ENCODE results near the gene HYAL3. TPM values are rescaled to one million over a fixed set of nuclear protein-coding genes. Genes with fewer than 3 reads are reported as not detected.

Gene HYAL3
- total RNA-seq, 1 experiment from 2014 or later: 10.3 TPM

- CTCF ChIA-PET: interaction anchor here (1.6 to 2.0 kb wide), 2 partner anchors 10 to 215 kb away, joined by 4 to 14 read pairs; no protein-coding TSS in a partner anchor
- Histone ChIP-seq H3K4me1 (ENCODE audit: control insufficient read depth in 1 of 2, insufficient read depth in 2 of 2, low read length in 2 of 2) (peaks cover 19 to 38% of the 10 kb centered on the region in 2 experiments), H3K9ac (ENCODE audit: low read length) (peak overlapping the region; percentile 86), H3K4me2 (ENCODE audit: low read length) (peak overlapping the region; percentile 88), H3K9me3 (ENCODE audit: control insufficient read depth in 1 of 2, insufficient read depth in 1 of 2, low read depth in 1 of 2, low read length in 2 of 2) (no peaks in the 10 kb centered on the region), H3K79me2 (ENCODE audit: insufficient read depth, low read length) (peaks cover 44% of the 10 kb centered on the region), H3K36me3 (ENCODE audit: control insufficient read depth in 1 of 2, insufficient read depth in 2 of 2, low read length in 2 of 2) (peaks cover 33 to 36% of the 10 kb centered on the region in 2 experiments; a peak in 3 of 4 replicates), H4K20me1 (ENCODE audit: insufficient read depth) (no peaks in the 10 kb centered on the region), H3K27me3 (ENCODE audit: insufficient read depth, low read length) (no peaks in the 10 kb centered on the region), H3K27ac (ENCODE audit: low read depth, low read length) (peak overlapping the region; percentile 61), H3K9me2 (ENCODE audit: insufficient read depth) (no peaks in the 10 kb centered on the region), H3K4me3 (replicated peaks in 1 of 2; ENCODE audit: low read depth in 1 of 2, low read length in 2 of 2) (peak overlapping the region; percentile 87 to 98), H2AFZ (ENCODE audit: low read depth, low read length, poor library complexity, severe bottlenecking) (no peak overlapping the region)
- RAD21 ChIA-PET (ENCODE audit: low non-redundant PET in 1 of 2, low total read pairs in 2 of 2, uncharacterized antibody in 2 of 2, unreplicated experiment in 2 of 2): no interaction called here
- no peak for DNase-seq (ENCODE audit: low read depth, low spot score)
- TF ChIP-seq SP1 (IDR thresholded peaks at IDR 0.05; ENCODE audit: low read depth): no peak
- TF ChIP-seq FOSL1 (IDR thresholded peaks at IDR 0.05; ENCODE audit: low read depth): no peak
- no peak for TF ChIP-seq CEBPB (IDR thresholded peaks at IDR 0.05; ENCODE audit: low read depth)
- no peak for TF ChIP-seq JUND (IDR thresholded peaks at IDR 0.05)
- TF ChIP-seq CBX3 (IDR thresholded peaks at IDR 0.05; ENCODE audit: low read depth): no peak
- TF ChIP-seq ZFX (IDR thresholded peaks at IDR 0.05): no peak
- intact Hi-C loops (cut with micrococcal nuclease): no loop called here
- POLR2A ChIA-PET: interaction anchor here (2.2 kb wide), 1 partner anchor 10 kb away, joined by 25 read pairs; no protein-coding TSS in a partner anchor
- no peak for ATAC-seq
- no TSS peak for BruUV-seq (replicated peaks)
Measured at GRCh38 chr3:50327129-50327528, 27.9 kb upstream of the HYAL3 start.

DNA sequence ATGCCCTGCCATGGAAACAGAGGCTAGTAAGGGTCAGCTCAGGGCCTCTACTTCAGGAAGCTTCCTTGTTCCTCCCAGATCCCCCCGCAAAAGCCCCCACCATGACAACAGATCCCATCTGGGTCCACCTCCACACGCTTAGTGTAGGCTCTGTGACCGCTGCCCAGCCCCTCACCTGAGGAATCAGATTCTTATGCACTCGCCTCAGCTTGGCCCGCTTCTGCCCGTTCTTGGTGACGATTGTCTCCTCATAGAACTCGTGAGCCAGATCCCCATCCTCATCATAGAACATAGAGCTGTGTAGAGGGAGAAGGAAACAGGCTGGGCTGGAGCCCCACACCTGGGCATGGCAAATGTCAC is 27.0 kb upstream of the HYAL3 start:
- POLR2A ChIA-PET: no interaction called here
- RAD21 ChIA-PET (ENCODE audit: low non-redundant PET in 1 of 2, low total read pairs in 2 of 2, uncharacterized antibody in 2 of 2, unreplicated experiment in 2 of 2): no interaction called here
- H3K36me3 ChIP-seq (ENCODE audit: control insufficient read depth in 1 of 2, insufficient read depth in 2 of 2, low read length in 2 of 2): peaks cover 25 to 26% of the 10 kb centered on the region in 2 experiments; a peak in 3 of 4 replicates
- no peak overlapping the region for H3K4me3 ChIP-seq (replicated peaks in 1 of 2; ENCODE audit: low read depth in 1 of 2, low read length in 2 of 2)
- no TSS peak for BruUV-seq (replicated peaks)
- no peak for TF ChIP-seq SRF (IDR thresholded peaks at IDR 0.05; ENCODE audit: low read depth)
- peaks cover 23 to 46% of the 10 kb centered on the region in 2 experiments for H3K4me1 ChIP-seq (ENCODE audit: control insufficient read depth in 1 of 2, insufficient read depth in 2 of 2, low read length in 2 of 2)
- H2AFZ ChIP-seq (ENCODE audit: low read depth, low read length, poor library complexity, severe bottlenecking): no peak overlapping the region
- no peaks in the 10 kb centered on the region for H3K9me3 ChIP-seq (ENCODE audit: control insufficient read depth in 1 of 2, insufficient read depth in 1 of 2, low read depth in 1 of 2, low read length in 2 of 2)
- H4K20me1 ChIP-seq (ENCODE audit: insufficient read depth): no peaks in the 10 kb centered on the region
- H3K9ac ChIP-seq (ENCODE audit: low read length): 0 out of 2 replicates have a peak overlapping the region, but pooled peaks have one; percentile 86
- H3K4me2 ChIP-seq (ENCODE audit: low read length): peak overlapping the region; percentile 88; the same call in 1 of the 2 replicates
- H3K79me2 ChIP-seq (ENCODE audit: insufficient read depth, low read length): peaks cover 35% of the 10 kb centered on the region
- intact Hi-C loops (cut with micrococcal nuclease): no loop called here
- no peaks in the 10 kb centered on the region for H3K9me2 ChIP-seq (ENCODE audit: insufficient read depth)
- CTCF ChIA-PET: no interaction called here
- ATAC-seq: no peak
- H3K27ac ChIP-seq (ENCODE audit: low read depth, low read length): no peak overlapping the region
- DNase-seq (ENCODE audit: low read depth, low spot score): no peak
- H3K27me3 ChIP-seq (ENCODE audit: insufficient read depth, low read length): no peaks in the 10 kb centered on the region

All from HCT116 (cell line).